ENCODE data around the gene CADM2.
A peak's percentile ranks its signal among the peaks of the same experiment; 100 is the strongest.
"Not testable (repeated sequence)": the region's sequence is repeated elsewhere in the genome, so short reads cannot be mapped to it uniquely, and the experiment has no call there.

Gene CADM2

DNA sequence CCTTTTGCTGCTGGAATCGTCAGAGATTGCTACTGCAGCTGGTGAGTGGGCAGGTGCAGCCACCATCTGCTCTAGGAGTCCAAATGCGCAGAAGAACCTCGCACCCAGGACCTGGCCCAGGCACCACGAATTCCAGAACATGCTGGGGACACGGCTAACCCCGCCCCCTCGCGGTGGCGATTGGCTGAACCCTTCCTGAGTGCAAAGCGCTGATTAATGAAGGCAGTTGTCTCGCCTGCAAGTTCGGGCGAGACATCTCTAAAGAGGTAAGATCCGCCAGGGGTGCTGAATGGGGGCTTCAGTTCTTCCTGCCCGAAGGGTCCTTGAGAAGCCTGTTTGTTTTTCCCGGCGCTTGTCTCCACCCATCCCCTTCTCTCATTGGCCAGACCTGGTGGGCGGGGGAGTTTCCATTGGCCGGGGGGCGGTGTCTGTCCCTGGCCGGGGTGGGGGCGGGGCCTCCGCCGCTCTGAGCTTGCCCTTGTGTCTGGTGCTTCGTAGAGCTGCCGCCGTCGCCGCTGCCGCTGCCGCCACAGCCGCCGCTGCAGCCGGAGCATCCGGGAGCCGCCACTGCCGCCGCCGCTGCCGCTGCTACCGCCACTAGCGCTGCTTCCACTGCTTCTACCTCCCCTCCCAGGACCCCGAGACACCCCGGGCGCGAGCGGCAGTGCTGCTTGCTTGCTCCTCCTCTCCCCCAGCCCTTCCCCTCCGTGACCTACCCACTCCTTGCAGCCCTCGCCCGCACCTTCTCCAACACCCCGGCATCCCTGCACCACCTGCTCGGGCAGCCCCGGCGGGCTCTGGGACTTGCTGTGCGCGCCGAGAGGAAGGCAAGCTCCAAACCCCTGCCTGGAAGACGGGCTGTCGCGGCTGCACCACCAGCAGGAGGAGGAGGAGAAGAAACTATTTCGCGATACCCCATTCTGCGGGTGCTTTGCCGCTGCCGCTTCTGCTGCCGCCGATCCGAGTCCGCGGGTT is at the start of gene CADM2:
CADM2 (plus strand) TSS at position 495 of the 975 bp plus-strand sequence.
- peak within 1 kb of the TSS; percentile 81 for H3K4me3 ChIP-seq (ENCODE audit: low read length)
- DNase-seq (ENCODE audit: low read depth), result peak; percentile 59
- TF ChIP-seq, protein P1, sequence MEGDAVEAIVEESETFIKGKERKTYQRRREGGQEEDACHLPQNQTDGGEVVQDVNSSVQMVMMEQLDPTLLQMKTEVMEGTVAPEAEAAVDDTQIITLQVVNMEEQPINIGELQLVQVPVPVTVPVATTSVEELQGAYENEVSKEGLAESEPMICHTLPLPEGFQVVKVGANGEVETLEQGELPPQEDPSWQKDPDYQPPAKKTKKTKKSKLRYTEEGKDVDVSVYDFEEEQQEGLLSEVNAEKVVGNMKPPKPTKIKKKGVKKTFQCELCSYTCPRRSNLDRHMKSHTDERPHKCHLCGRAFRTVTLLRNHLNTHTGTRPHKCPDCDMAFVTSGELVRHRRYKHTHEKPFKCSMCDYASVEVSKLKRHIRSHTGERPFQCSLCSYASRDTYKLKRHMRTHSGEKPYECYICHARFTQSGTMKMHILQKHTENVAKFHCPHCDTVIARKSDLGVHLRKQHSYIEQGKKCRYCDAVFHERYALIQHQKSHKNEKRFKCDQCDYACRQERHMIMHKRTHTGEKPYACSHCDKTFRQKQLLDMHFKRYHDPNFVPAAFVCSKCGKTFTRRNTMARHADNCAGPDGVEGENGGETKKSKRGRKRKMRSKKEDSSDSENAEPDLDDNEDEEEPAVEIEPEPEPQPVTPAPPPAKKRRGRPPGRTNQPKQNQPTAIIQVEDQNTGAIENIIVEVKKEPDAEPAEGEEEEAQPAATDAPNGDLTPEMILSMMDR (conservative IDR thresholded peaks at IDR 0.05; ENCODE audit: low read depth, low read length), result peak; percentile 38

DNA sequence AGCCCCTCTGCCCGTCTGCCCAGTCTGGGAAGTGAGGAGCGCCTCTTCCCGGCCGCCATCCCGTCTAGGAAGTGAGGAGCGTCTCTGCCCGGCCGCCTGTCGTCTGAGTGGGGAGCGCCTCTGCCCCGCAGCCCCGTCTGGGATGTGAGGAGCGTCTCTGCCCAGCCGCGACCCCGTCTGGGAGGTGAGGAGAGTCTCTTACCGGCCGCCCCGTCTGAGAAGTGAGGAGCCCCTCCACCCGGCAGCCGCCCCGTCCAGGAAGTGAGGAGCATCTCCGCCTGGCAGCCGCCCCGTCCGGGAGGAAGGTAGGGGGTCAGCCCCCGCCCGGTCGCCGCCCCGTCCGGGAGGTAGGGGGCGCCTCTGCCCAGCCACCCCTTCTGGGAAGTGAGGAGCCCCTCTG is 40.2 kb upstream of the CADM2 start:
- H3K4me3 ChIP-seq (ENCODE audit: low read length); DNase-seq (ENCODE audit: low read depth): not testable (repeated sequence)

DNA sequence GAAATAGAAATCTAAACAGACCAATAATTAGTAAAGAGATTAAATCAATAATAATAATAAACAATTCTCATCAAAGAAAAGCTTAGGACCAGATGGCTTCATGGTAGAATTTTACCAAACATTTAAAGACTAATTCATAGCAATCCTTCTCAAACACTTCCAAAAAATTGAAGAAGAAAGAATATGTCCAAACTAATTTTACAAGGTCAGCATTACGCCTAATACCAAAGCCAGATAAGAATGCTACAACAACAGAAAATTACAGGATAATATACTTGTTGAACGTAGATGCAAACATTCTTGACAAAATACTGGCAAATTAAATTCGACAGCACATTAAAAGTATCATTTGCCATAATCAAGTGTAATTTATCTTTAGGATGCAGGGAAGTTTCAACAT is 36.1 kb upstream of the CADM2 start:
- DNase-seq (ENCODE audit: low read depth), result no peak
- TF ChIP-seq, protein P1 (conservative IDR thresholded peaks at IDR 0.05; ENCODE audit: low read depth, low read length), result no peak

DNA sequence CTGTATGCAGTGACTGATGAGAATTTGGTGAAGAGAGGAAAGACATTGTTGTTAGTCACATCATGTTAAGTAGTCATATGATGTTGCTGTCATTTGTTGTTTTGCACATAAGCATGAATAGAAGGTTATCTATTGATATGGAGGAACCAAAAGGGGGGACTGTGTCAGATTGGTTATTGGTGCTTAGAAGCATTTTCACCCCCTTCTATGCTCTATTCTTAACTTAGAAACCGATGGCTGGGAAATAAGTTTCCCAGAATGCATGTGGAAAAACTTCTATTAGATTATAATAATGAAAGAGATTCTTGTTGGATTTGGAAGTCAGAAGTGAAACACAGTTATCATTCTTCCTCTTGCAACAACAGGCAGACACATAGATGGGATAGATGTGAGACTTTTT is 33.2 kb upstream of the CADM2 start:
- TF ChIP-seq, protein P1 (conservative IDR thresholded peaks at IDR 0.05; ENCODE audit: low read depth, low read length), result no peak
- no peak overlapping the region for H3K4me3 ChIP-seq (ENCODE audit: low read length)
- no peak for DNase-seq (ENCODE audit: low read depth)

More for the DNA sequence above, 36.1 kb upstream of the CADM2 start:
- no peak overlapping the region for H3K4me3 ChIP-seq (ENCODE audit: low read length)

DNA sequence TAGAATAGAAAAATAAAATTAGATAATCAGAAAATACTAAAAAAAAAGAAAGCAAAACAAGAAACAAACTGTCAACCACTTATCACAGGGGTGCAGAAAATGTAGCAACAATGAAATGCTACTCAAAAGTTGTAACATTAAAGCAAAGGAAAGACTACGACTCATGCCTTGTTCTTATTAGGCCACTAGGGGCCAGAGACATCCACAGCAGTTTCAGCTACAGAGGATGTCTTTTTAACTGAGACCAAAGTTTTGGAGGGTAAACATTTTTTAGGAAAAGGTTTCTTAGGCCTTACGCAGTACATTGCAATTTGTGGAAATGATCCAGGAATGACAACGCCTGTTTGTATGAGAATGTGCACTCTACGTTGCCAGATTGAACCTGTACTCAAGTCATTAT is 15.4 kb upstream of the CADM2 start:
- no peak for DNase-seq (ENCODE audit: low read depth)
- no peak overlapping the region for H3K4me3 ChIP-seq (ENCODE audit: low read length)
- TF ChIP-seq, protein P1 (conservative IDR thresholded peaks at IDR 0.05; ENCODE audit: low read depth, low read length), result peak; percentile 27

DNA sequence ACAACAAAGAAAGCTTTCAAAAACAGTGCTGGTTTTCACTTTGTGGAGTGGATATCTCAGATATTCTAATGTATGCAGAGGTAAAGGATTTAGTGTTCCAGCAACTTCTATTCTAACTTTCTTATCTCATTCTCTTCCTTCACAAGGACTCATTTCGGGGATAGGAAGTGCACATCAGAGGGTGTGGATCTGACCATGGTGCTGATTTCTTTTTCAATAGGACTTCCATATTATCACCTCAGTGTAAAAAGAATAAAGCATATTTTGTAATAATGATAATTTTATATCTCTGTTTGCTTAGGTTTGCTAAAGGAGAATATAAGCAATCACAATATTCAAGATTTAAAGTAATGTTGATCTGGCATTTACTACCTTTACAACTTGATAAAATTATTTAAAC is 12.5 kb upstream of the CADM2 start:
- DNase-seq (ENCODE audit: low read depth), result no peak

DNA sequence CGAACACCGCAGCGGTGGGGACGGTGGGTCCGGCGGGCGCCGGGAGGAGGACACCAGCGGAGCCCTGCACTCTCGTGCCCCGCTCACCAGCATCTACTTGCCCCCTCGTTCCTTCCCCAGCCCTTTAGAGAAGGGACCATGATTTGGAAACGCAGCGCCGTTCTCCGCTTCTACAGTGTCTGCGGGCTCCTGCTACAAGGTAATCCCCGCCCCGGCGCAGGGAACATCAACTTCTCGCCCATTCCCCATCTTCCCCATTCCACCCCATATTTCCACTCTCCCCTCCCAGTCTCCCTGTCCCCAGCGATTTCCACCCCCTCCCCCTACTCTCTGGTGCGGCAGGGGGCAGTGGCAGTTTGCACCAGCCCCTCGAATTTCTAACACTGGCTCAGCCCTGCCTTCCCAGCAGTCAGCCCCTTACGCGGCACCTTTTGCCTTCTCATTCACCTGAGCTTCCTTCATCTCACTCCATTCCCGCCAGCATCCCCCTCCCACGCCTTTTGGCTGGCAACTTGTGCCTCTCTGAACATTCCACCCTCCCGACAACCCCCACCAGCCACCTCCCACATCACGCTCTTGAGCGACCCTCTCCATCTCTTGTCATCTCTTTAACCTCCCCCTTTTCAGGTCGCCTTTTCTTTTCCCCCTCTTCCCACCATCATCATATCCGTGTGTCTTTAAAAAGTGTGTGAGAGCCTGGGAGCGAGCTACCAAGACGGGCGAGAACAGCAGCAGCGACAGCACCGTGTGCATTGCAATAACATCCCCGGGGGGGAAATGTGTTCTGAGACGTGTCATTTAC is 882 bp downstream of the CADM2 start:
- DNase-seq (ENCODE audit: low read depth), result no peak
- peak overlapping the region; percentile 67 for H3K4me3 ChIP-seq (ENCODE audit: low read length)
- TF ChIP-seq, protein P1 (conservative IDR thresholded peaks at IDR 0.05; ENCODE audit: low read depth, low read length), result peak; percentile 1

More for the DNA sequence above, 12.5 kb upstream of the CADM2 start:
- TF ChIP-seq, protein P1 (conservative IDR thresholded peaks at IDR 0.05; ENCODE audit: low read depth, low read length), result no peak
- H3K4me3 ChIP-seq (ENCODE audit: low read length), result no peak overlapping the region
